PC-9 (cell line): ENCODE measurements around the gene FIG4. TPM values are rescaled to one million over a fixed set of nuclear protein-coding genes. Genes with fewer than 3 reads are reported as not detected.

ENCODE experiments used
- BruUV-seq: library from RNA; stranded (reverse); fragments of 400-500 nt; replicated peaks from 2 replicates; lab custom pipeline; 2021; lab: Mats Ljungman, UMichigan
- CTCF ChIA-PET: fragments of 300-600 bp; sonication (Branson Sonifier 250); formaldehyde crosslinking; loops from one replicate; lab custom pipeline; 2022; ENCODE audit warnings: antibody characterized with exemption; lab: Charles Lee
- POLR2A ChIA-PET: fragments of 300-600 bp; sonication (Branson Sonifier 250); formaldehyde crosslinking; loops from one replicate; lab custom pipeline; 2022; ENCODE audit warnings: antibody characterized with exemption; ENCODE audit not compliant: unreplicated experiment; lab: Charles Lee
- DNase-seq, 2 experiments: peaks; one replicate each; pipeline versions ENCODE4 v3.0.0 to v3.0.0-alpha.2; 2015 to 2022; ENCODE audit warnings: mixed read lengths in 1 of 2
- H2AFZ ChIP-seq: fragments of 200-600 bp; sonication (generic); 2 replicates; pipeline ENCODE4 v1.8.1; 2017; ENCODE audit warnings: antibody characterized with exemption
- H3F3A ChIP-seq: fragments of 200-600 bp; sonication (generic); 2 replicates; pipeline ENCODE4 v1.8.1; 2017; ENCODE audit warnings: antibody characterized with exemption, mild to moderate bottlenecking, low read depth; ENCODE audit not compliant: insufficient read depth
- H3K27ac ChIP-seq: fragments of 200-600 bp; sonication (generic); 2 replicates; pipeline ENCODE4 v1.6.1; 2016; ENCODE audit warnings: mixed run types
- H3K27me3 ChIP-seq: fragments of 200-600 bp; sonication (generic); 2 replicates; pipeline ENCODE4 v1.6.1; 2016; ENCODE audit warnings: low read depth, mixed run types; ENCODE audit not compliant: insufficient read depth
- H3K36me3 ChIP-seq: fragments of 200-600 bp; sonication (generic); 2 replicates; pipeline ENCODE4 v1.6.1; 2016; ENCODE audit warnings: low read depth, mixed run types
- H3K4me1 ChIP-seq: fragments of 200-600 bp; sonication (generic); replicated peaks from 2 replicates; pipeline ENCODE4 v1.6.1; 2016; ENCODE audit warnings: mixed run types; ENCODE audit not compliant: insufficient read depth
- H3K4me2 ChIP-seq: fragments of 200-600 bp; sonication (generic); 2 replicates; pipeline ENCODE4 v1.6.1; 2017; ENCODE audit warnings: mixed run types
- H3K4me3 ChIP-seq: fragments of 200-600 bp; sonication (generic); 2 replicates; pipeline ENCODE4 v1.6.1; 2016; ENCODE audit warnings: mixed run types
- H3K79me2 ChIP-seq: fragments of 200-600 bp; sonication (generic); 2 replicates; pipeline ENCODE4 v1.6.1; 2017; ENCODE audit warnings: low read depth, mixed run types
- H3K9me2 ChIP-seq: fragments of 200-600 bp; sonication (generic); 2 replicates; pipeline ENCODE4 v1.8.1; 2017; ENCODE audit warnings: mild to moderate bottlenecking; ENCODE audit not compliant: insufficient read depth
- H3K9me3 ChIP-seq: fragments of 200-600 bp; sonication (generic); 2 replicates; pipeline ENCODE4 v1.8.1; 2016; ENCODE audit warnings: low read depth; ENCODE audit not compliant: insufficient read depth
- H4K20me1 ChIP-seq: fragments of 200-600 bp; sonication (generic); 2 replicates; pipeline ENCODE4 v1.8.1; 2017; ENCODE audit not compliant: insufficient read depth
- CTCF ChIP-seq: fragments of 200-600 bp; sonication (generic); conservative IDR thresholded peaks from 2 replicates; pipeline ENCODE4 v1.6.1; 2017; ENCODE audit warnings: mixed run types, antibody characterized with exemption, mild to moderate bottlenecking, moderate library complexity
- EZH2 ChIP-seq: fragments of 200-600 bp; sonication (generic); IDR thresholded peaks from 2 replicates; pipeline ENCODE4 v1.8.0; 2017; ENCODE audit warnings: antibody characterized with exemption, low read depth
- intact Hi-C: fragments of 100-400 bp; cut with micrococcal nuclease; formaldehyde crosslinking; loops from one replicate; pipeline ENCODE4 v1.10.0; 2022; ENCODE audit not compliant: unreplicated experiment
- total RNA-seq: library from RNA; stranded (reverse); gene quantifications from 2 replicates; pipeline ENCODE4 v1.2.3, GENCODE V29; 2021

Gene FIG4
- total RNA-seq, 1 experiment from 2014 or later: 16.5 TPM

- H3K4me3 ChIP-seq: no peak overlapping the region
- no peaks in the 10 kb centered on the region for H3K36me3 ChIP-seq
- ChIA-PET CTCF (no interaction called here), POLR2A (no interaction called here)
- H3K27me3 ChIP-seq: no peaks in the 10 kb centered on the region
- H3K4me1 ChIP-seq: peaks cover 31% of the 10 kb centered on the region
- peaks cover 4% of the 10 kb centered on the region for H3K79me2 ChIP-seq
- peaks cover 13% of the 10 kb centered on the region; the same call in 1 of the 2 replicates for H3F3A ChIP-seq
- no peak for DNase-seq
- H3K27ac ChIP-seq: peak overlapping the region; percentile 53
- no peaks in the 10 kb centered on the region for H3K9me2 ChIP-seq
- intact Hi-C loops: no loop called here
- TF ChIP-seq EZH2 (no peak), CTCF (no peak)
- peaks cover 6% of the 10 kb centered on the region; the same call in 1 of the 2 replicates for H3K9me3 ChIP-seq
- H2AFZ ChIP-seq: peak overlapping the region; percentile 28; the same call in 1 of the 2 replicates
- BruUV-seq: no TSS peak
- H3K4me2 ChIP-seq: peak overlapping the region; percentile 26
- no peaks in the 10 kb centered on the region for H4K20me1 ChIP-seq
Measured at GRCh38 chr6:109686566-109687265, 4.4 kb upstream of the FIG4 start.

GRCh38 chr6:109687271-109687761 is 3.8 kb upstream of the FIG4 start:
- H3K9me2 ChIP-seq: no peaks in the 10 kb centered on the region
- H3K4me2 ChIP-seq: peak overlapping the region; percentile 26
- no peaks in the 10 kb centered on the region for H3K27me3 ChIP-seq

GRCh38 chr6:109690373-109690736 is 741 bp upstream of the FIG4 start:
- Histone ChIP-seq H3K79me2 (peaks cover 15% of the 10 kb centered on the region), H3K27me3 (no peaks in the 10 kb centered on the region), H2AFZ (peak overlapping the region; percentile 100), H3K27ac (peak overlapping the region; percentile 74), H3K4me3 (peak overlapping the region; percentile 92), H3K9me2 (no peaks in the 10 kb centered on the region), H3K4me1 (peaks cover 39% of the 10 kb centered on the region), H4K20me1 (no peaks in the 10 kb centered on the region), H3K36me3 (no peaks in the 10 kb centered on the region), H3K4me2 (peak overlapping the region; percentile 91), H3F3A (peaks cover 13% of the 10 kb centered on the region; the same call in 1 of the 2 replicates), H3K9me3 (no peaks in the 10 kb centered on the region)
- POLR2A ChIA-PET: interaction anchor here (0.6 kb wide), 2 partner anchors 89 to 93 kb away, joined by 3 to 5 read pairs; no protein-coding TSS in a partner anchor
- BruUV-seq: no TSS peak
- peak in 1 of 2 experiments; percentile 61 for DNase-seq
- TF ChIP-seq EZH2: no peak
- no peak for TF ChIP-seq CTCF
- CTCF ChIA-PET: no interaction called here
- intact Hi-C loops: loop anchor here (2.0 to 10.0 kb wide), 3 partner anchors 308 to 596 kb away; partner anchors contain the start of genes CD164, CEP57L1 and SESN1

More at GRCh38 chr6:109687271-109687761, 3.8 kb upstream of the FIG4 start:
- Histone ChIP-seq H3K27ac (peak overlapping the region; percentile 53), H3K36me3 (no peaks in the 10 kb centered on the region), H4K20me1 (no peaks in the 10 kb centered on the region), H3K9me3 (peaks cover 6% of the 10 kb centered on the region; the same call in 1 of the 2 replicates), H2AFZ (peak overlapping the region; percentile 28; the same call in 1 of the 2 replicates), H3F3A (peaks cover 13% of the 10 kb centered on the region; the same call in 1 of the 2 replicates), H3K4me3 (no peak overlapping the region), H3K4me1 (peaks cover 37% of the 10 kb centered on the region), H3K79me2 (peaks cover 10% of the 10 kb centered on the region)
- CTCF ChIA-PET: no interaction called here
- intact Hi-C loops: no loop called here
- POLR2A ChIA-PET: no interaction called here
- peak; percentile 13 to 70 for DNase-seq
- no TSS peak for BruUV-seq
- no peak for TF ChIP-seq EZH2
- no peak for TF ChIP-seq CTCF
